A549 (cell line): ENCODE measurements around the gene CDH4. TPM values are rescaled to one million over a fixed set of nuclear protein-coding genes. Genes with fewer than 3 reads are reported as not detected.

Source experiments
- ATAC-seq, 2 experiments: fragments of 200-7000 bp in 1 of 2; fragments of >200 bp in 1 of 2; cut with Nextera tagmentation in 1 of 2; cut with Tn5 transposase in 1 of 2; 3 replicates each; pipeline versions ENCODE4 v1.8.0 to v1.9.1; 2018 to 2020; ENCODE audit warnings: mild to moderate bottlenecking in 1 of 2, moderate library complexity in 1 of 2
- CTCF ChIA-PET: fragments of 300-600 bp; sonication (Branson Sonifier 250); formaldehyde crosslinking; extraction: SDS; loops from one replicate; lab custom pipeline; 2021; ENCODE audit warnings: antibody characterized with exemption, inconsistent platforms; lab: Yijun Ruan, JAX
- POLR2A ChIA-PET: fragments of 350-600 bp; formaldehyde crosslinking; extraction: SDS; loops from one replicate; lab custom pipeline; 2021; ENCODE audit warnings: antibody characterized with exemption, inconsistent platforms; lab: Yijun Ruan, JAX
- DNase-seq, 2 experiments: peaks; one replicate each; pipeline versions ENCODE4 v3.0.0 to v3.0.0-alpha.2; 2011 to 2016; ENCODE audit warnings: low read depth in 1 of 2, low spot score in 1 of 2
- FAIRE-seq: peaks from 2 replicates; lab custom pipeline; 2011; peaks lifted over from hg19 to GRCh38; lab: Jason Lieb, UNC
- H3K27ac ChIP-seq, 2 experiments: fragments of >200 bp; sonication (Bioruptor Twin); formaldehyde crosslinking; 3 replicates each; pipeline ENCODE4 v1.5.1; 2016 to 2017
- H3K4me1 ChIP-seq: fragments of >200 bp; sonication (Bioruptor Twin); formaldehyde crosslinking; 3 replicates; pipeline ENCODE4 v1.6.1; 2016
- H3K4me2 ChIP-seq: fragments of >200 bp; sonication (Bioruptor Twin); formaldehyde crosslinking; 3 replicates; pipeline ENCODE4 v1.6.1; 2016
- H3K4me3 ChIP-seq: fragments of >200 bp; sonication (Bioruptor Twin); formaldehyde crosslinking; 3 replicates; pipeline ENCODE4 v1.5.1; 2016
- H3K9me3 ChIP-seq: fragments of >200 bp; sonication (Bioruptor Twin); formaldehyde crosslinking; 3 replicates; pipeline ENCODE4 v1.6.1; 2016
- BCL3 ChIP-seq: fragments of >200 bp; sonication (Bioruptor Twin); formaldehyde crosslinking; IDR thresholded peaks from 3 replicates; pipeline ENCODE4 v1.6.1; 2016
- BHLHE40 ChIP-seq: IDR thresholded peaks from 2 replicates; pipeline ENCODE4 v1.6.1; 2012; ENCODE audit warnings: low read depth, low read length, inconsistent platforms
- CHD4 ChIP-seq: fragments of 200-600 bp; sonication (generic); IDR thresholded peaks from 2 replicates; pipeline ENCODE4 v1.6.1; 2016; ENCODE audit warnings: antibody characterized with exemption, mild to moderate bottlenecking, borderline replicate concordance
- EP300 ChIP-seq, 2 experiments: fragments of >200 bp; sonication (Bioruptor Twin); formaldehyde crosslinking; IDR thresholded peaks; 2 replicates in 1 of 2; 3 replicates in 1 of 2; pipeline ENCODE4 v1.6.1; 2016 to 2017
- FOSL2 ChIP-seq, 2 experiments: fragments of 450-650 bp in 1 of 2; fragments of >200 bp in 1 of 2; sonication (Bioruptor Twin) in 1 of 2; formaldehyde crosslinking; IDR thresholded peaks; 2 replicates each; pipeline versions ENCODE4 v1.5.0 to v1.6.1; 2016 to 2020; ENCODE audit warnings: mild to moderate bottlenecking in 1 of 2, moderate library complexity in 1 of 2
- FOXS1 ChIP-seq: fragments of 250-450 bp; sonication (Bioruptor Pico); IDR thresholded peaks from 2 replicates; pipeline ENCODE4 v1.5.0; 2020; ENCODE audit warnings: mild to moderate bottlenecking, moderate library complexity
- GATA3 ChIP-seq: IDR thresholded peaks from 2 replicates; pipeline ENCODE4 v1.6.1; 2012; ENCODE audit warnings: borderline replicate concordance
- HOXB5 ChIP-seq: fragments of 250-450 bp; sonication (Bioruptor Pico); IDR thresholded peaks from 2 replicates; pipeline ENCODE4 v1.5.0; 2020; ENCODE audit warnings: mild to moderate bottlenecking, moderate library complexity
- JUN ChIP-seq, 2 experiments: fragments of >200 bp; sonication (Bioruptor Twin); formaldehyde crosslinking; IDR thresholded peaks; 2 replicates in 1 of 2; 3 replicates in 1 of 2; pipeline ENCODE4 v1.6.1; 2016 to 2017
- MAFK ChIP-seq: fragments of 450-650 bp; IDR thresholded peaks from 2 replicates; pipeline ENCODE4 v1.6.1; 2014; ENCODE audit not compliant: partially characterized antibody
- NR3C1 ChIP-seq: fragments of >200 bp; sonication (Bioruptor Twin); formaldehyde crosslinking; IDR thresholded peaks from 3 replicates; pipeline ENCODE4 v1.6.1; 2017
- RARB ChIP-seq: fragments of 250-450 bp; sonication (Bioruptor Pico); IDR thresholded peaks from 2 replicates; pipeline ENCODE4 v1.8.0; 2021; ENCODE audit warnings: mild to moderate bottlenecking, moderate library complexity
- RNF2 ChIP-seq: fragments of 200-600 bp; sonication (generic); IDR thresholded peaks from 2 replicates; pipeline ENCODE4 v1.6.1; 2016; ENCODE audit warnings: low read depth, mild to moderate bottlenecking, antibody characterized with exemption, moderate library complexity, borderline replicate concordance
- TFCP2L1 ChIP-seq: fragments of 250-450 bp; sonication (Bioruptor Pico); IDR thresholded peaks from 2 replicates; pipeline ENCODE4 v1.5.0; 2021; ENCODE audit warnings: mild to moderate bottlenecking
- ZSCAN20 ChIP-seq: fragments of 250-450 bp; sonication (Bioruptor Pico); IDR thresholded peaks from 2 replicates; pipeline ENCODE4 v1.8.0; 2022; ENCODE audit warnings: mild to moderate bottlenecking, moderate library complexity
- WGBS: methylation state at CpG from one replicate; pipeline ENCODE4 v1.1.6; 2017; ENCODE audit errors: missing lambda C conversion rate; 5-methylcytosine and 5-hydroxymethylcytosine counted together
- polyA plus RNA-seq, 4 experiments: library from polyadenylated mRNA; depleted of rRNA in 3 of 4; stranded (reverse); fragments of >200 nt; fragmentation: RNase III in 1 of 4; extraction: RNeasy Plus Mini Kit Qiagen cat#74134 plus additional on column Dnase treatment in 1 of 4; gene quantifications; 2 replicates in 3 of 4; 3 replicates in 1 of 4; pipeline ENCODE4 v1.2.3, GENCODE V29; 2011 to 2017
- TF ChIP-seq, protein P1 (sequence below): fragments of 250-450 bp; sonication (Bioruptor Pico); IDR thresholded peaks from 2 replicates; pipeline ENCODE4 v1.5.0; 2021; ENCODE audit warnings: mild to moderate bottlenecking, moderate library complexity, borderline replicate concordance
- TF ChIP-seq, protein P2 (sequence below): fragments of 200-600 bp; sonication (generic); IDR thresholded peaks from 2 replicates; pipeline ENCODE4 v1.6.1; 2016; ENCODE audit warnings: antibody characterized with exemption, mild to moderate bottlenecking, moderate library complexity

Gene CDH4
- polyA plus RNA-seq, 2 of the 4 experiments (the other 2 are of a cell fraction): 3.4 to 10.3 TPM

- no peaks in the 10 kb centered on the region for H3K9me3 ChIP-seq
- POLR2A ChIA-PET: no interaction called here
- DNase-seq (no peak), ATAC-seq (no peak), FAIRE-seq (no peak)
- CTCF ChIA-PET: no interaction called here
- no peaks in the 10 kb centered on the region for H3K4me1 ChIP-seq
- TF ChIP-seq FOXS1 (CRISPR knock-in tag): no peak
- no peak for TF ChIP-seq NR3C1
- TF ChIP-seq TFCP2L1 (CRISPR knock-in tag): no peak
- no peak for TF ChIP-seq EP300 (IDR thresholded peaks at IDR 0.05)
- no peak for TF ChIP-seq RARB (CRISPR knock-in tag)
- TF ChIP-seq BCL3: no peak
- TF ChIP-seq, protein P1, sequence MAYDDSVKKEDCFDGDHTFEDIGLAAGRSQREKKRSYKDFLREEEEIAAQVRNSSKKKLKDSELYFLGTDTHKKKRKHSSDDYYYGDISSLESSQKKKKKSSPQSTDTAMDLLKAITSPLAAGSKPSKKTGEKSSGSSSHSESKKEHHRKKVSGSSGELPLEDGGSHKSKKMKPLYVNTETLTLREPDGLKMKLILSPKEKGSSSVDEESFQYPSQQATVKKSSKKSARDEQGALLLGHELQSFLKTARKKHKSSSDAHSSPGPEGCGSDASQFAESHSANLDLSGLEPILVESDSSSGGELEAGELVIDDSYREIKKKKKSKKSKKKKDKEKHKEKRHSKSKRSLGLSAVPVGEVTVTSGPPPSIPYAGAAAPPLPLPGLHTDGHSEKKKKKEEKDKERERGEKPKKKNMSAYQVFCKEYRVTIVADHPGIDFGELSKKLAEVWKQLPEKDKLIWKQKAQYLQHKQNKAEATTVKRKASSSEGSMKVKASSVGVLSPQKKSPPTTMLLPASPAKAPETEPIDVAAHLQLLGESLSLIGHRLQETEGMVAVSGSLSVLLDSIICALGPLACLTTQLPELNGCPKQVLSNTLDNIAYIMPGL: no peak
- no peak for TF ChIP-seq CHD4
- TF ChIP-seq RNF2: no peak
- no peak for TF ChIP-seq JUN (IDR thresholded peaks at IDR 0.05)
- no peak for TF ChIP-seq ZSCAN20
- no peak for TF ChIP-seq GATA3
- TF ChIP-seq HOXB5 (CRISPR knock-in tag): no peak
- TF ChIP-seq FOSL2 (IDR thresholded peaks at IDR 0.05): no peak
- no peak for TF ChIP-seq FOSL2 (CRISPR knock-in tag; IDR thresholded peaks at IDR 0.05)
- TF ChIP-seq MAFK: no peak
- TF ChIP-seq BHLHE40: no peak
- 70% methylated on average over 14 of the region's 14 CpGs for WGBS
- H3K27ac ChIP-seq: no peak overlapping the region
- no peak overlapping the region for H3K4me3 ChIP-seq
- no peak overlapping the region for H3K4me2 ChIP-seq
Measured at GRCh38 chr20:61330441-61330840, 78.4 kb downstream of the CDH4 start.

DNA sequence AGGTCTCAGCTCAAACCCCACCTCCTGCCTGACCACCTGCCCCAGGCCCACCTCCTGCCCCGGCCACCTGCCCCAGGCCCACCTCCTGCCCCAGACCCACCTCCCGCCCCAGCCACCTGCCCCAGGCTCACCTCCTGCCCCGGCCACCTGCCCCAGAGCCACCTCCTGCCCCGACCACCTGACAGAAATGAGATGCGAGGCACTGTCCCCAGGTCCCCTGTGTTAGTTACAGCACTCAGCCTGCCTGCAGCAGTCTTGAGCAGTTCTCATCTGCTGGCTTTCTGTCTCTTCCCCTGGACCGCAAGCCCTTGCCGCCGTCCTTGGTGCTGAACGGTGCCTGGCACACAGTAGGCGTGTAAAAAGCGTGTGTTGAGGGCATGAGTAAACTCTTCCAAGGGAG lies 79.5 kb downstream of the CDH4 start:
- peak in 1 of 2 experiments; percentile 84; a peak in 3 of 6 replicates for ATAC-seq
- no peak for DNase-seq
- Histone ChIP-seq H3K4me1 (no peaks in the 10 kb centered on the region), H3K4me3 (no peak overlapping the region), H3K27ac (no peak overlapping the region), H3K9me3 (no peaks in the 10 kb centered on the region), H3K4me2 (no peak overlapping the region)
- FAIRE-seq: no peak
- no peak for TF ChIP-seq TFCP2L1 (CRISPR knock-in tag)
- TF ChIP-seq, protein P2, sequence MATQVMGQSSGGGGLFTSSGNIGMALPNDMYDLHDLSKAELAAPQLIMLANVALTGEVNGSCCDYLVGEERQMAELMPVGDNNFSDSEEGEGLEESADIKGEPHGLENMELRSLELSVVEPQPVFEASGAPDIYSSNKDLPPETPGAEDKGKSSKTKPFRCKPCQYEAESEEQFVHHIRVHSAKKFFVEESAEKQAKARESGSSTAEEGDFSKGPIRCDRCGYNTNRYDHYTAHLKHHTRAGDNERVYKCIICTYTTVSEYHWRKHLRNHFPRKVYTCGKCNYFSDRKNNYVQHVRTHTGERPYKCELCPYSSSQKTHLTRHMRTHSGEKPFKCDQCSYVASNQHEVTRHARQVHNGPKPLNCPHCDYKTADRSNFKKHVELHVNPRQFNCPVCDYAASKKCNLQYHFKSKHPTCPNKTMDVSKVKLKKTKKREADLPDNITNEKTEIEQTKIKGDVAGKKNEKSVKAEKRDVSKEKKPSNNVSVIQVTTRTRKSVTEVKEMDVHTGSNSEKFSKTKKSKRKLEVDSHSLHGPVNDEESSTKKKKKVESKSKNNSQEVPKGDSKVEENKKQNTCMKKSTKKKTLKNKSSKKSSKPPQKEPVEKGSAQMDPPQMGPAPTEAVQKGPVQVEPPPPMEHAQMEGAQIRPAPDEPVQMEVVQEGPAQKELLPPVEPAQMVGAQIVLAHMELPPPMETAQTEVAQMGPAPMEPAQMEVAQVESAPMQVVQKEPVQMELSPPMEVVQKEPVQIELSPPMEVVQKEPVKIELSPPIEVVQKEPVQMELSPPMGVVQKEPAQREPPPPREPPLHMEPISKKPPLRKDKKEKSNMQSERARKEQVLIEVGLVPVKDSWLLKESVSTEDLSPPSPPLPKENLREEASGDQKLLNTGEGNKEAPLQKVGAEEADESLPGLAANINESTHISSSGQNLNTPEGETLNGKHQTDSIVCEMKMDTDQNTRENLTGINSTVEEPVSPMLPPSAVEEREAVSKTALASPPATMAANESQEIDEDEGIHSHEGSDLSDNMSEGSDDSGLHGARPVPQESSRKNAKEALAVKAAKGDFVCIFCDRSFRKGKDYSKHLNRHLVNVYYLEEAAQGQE: 0 out of 2 replicates have a peak, but pooled peaks have one; percentile 22
- ChIA-PET CTCF (no interaction called here), POLR2A (no interaction called here)
- WGBS: 88% methylated on average over 10 of the region's 11 CpGs
